Measurements from ENCODE around the gene NTNG2.

- no peak for TF ChIP-seq CTCF (IDR thresholded peaks at IDR 0.05)
- TF ChIP-seq ZFX (IDR thresholded peaks at IDR 0.05; ENCODE audit: borderline replicate concordance), result no peak
Observed at GRCh38 chr9:132211570-132211969, 49.7 kb downstream of the NTNG2 start.
